HepG2 (cell line): ENCODE results near the gene RABGGTA. TPM values are rescaled to one million over a fixed set of nuclear protein-coding genes. Genes with fewer than 3 reads are reported as not detected.

Source experiments
- ADNP ChIP-seq: sonication (generic); formaldehyde crosslinking; IDR thresholded peaks from 2 replicates; pipeline ENCODE4 v1.4.0; 2020; ENCODE audit warnings: missing genetic modification reagents
- ATF1 ChIP-seq: IDR thresholded peaks from 2 replicates; pipeline ENCODE4 v1.6.1; 2016; ENCODE audit warnings: mild to moderate bottlenecking, control low read depth
- MEF2D ChIP-seq: sonication (generic); formaldehyde crosslinking; IDR thresholded peaks from 2 replicates; pipeline ENCODE4 v1.5.1; 2020; ENCODE audit warnings: mild to moderate bottlenecking, missing genetic modification reagents
- NFE2L1 ChIP-seq: sonication (generic); formaldehyde crosslinking; IDR thresholded peaks from 2 replicates; pipeline ENCODE4 v1.4.0; 2020; ENCODE audit warnings: missing genetic modification reagents, mild to moderate bottlenecking, borderline replicate concordance
- PTBP1 ChIP-seq: fragments of 200-400 bp; formaldehyde crosslinking; IDR thresholded peaks from 2 replicates; pipeline ENCODE4 v1.6.1; 2018; ENCODE audit warnings: low read length, low read depth; ENCODE audit not compliant: poor library complexity, severe bottlenecking
- TARDBP ChIP-seq: sonication (generic); formaldehyde crosslinking; IDR thresholded peaks from 2 replicates; pipeline ENCODE4 v1.8.0; 2022; ENCODE audit warnings: mild to moderate bottlenecking, missing genetic modification reagents
- WIZ ChIP-seq: sonication (generic); formaldehyde crosslinking; IDR thresholded peaks from 2 replicates; pipeline ENCODE4 v1.5.1; 2020; ENCODE audit warnings: mild to moderate bottlenecking, missing genetic modification reagents
- YY1 ChIP-seq: IDR thresholded peaks from 2 replicates; pipeline ENCODE4 v1.6.1; 2011; ENCODE audit warnings: low read length, low read depth, moderate library complexity, mild to moderate bottlenecking; ENCODE audit not compliant: insufficient read depth, insufficient replicate concordance
- ZFP36L1 ChIP-seq: sonication (generic); formaldehyde crosslinking; IDR thresholded peaks from 2 replicates; pipeline ENCODE4 v1.8.0; 2022; ENCODE audit warnings: mild to moderate bottlenecking, missing genetic modification reagents, moderate library complexity
- ZNF354B ChIP-seq: sonication (generic); formaldehyde crosslinking; IDR thresholded peaks from 2 replicates; pipeline ENCODE4 v1.8.0; 2022; ENCODE audit warnings: mild to moderate bottlenecking, missing genetic modification reagents
- ZNF430 ChIP-seq: sonication (generic); formaldehyde crosslinking; IDR thresholded peaks from 2 replicates; pipeline ENCODE4 v1.9.0; 2021; ENCODE audit warnings: mild to moderate bottlenecking, missing genetic modification reagents
- ZNF460 ChIP-seq: sonication (generic); formaldehyde crosslinking; IDR thresholded peaks from 2 replicates; pipeline ENCODE4 v1.5.1; 2020; ENCODE audit warnings: missing genetic modification reagents, mild to moderate bottlenecking, borderline replicate concordance
- ZNF510 ChIP-seq: sonication (generic); formaldehyde crosslinking; IDR thresholded peaks from 2 replicates; pipeline ENCODE4 v1.4.0; 2020; ENCODE audit warnings: low read depth, mild to moderate bottlenecking, missing genetic modification reagents
- ZNF546 ChIP-seq: sonication (generic); formaldehyde crosslinking; conservative IDR thresholded peaks from 2 replicates; pipeline ENCODE4 v1.8.1; 2023; ENCODE audit warnings: mild to moderate bottlenecking, missing genetic modification reagents
- ZNF589 ChIP-seq: sonication (generic); formaldehyde crosslinking; conservative IDR thresholded peaks from 2 replicates; pipeline ENCODE4 v1.8.0; 2022; ENCODE audit warnings: mild to moderate bottlenecking, moderate library complexity, missing genetic modification reagents
- ZNF737 ChIP-seq: sonication (generic); formaldehyde crosslinking; IDR thresholded peaks from 2 replicates; pipeline ENCODE4 v1.5.0; 2020; ENCODE audit warnings: missing genetic modification reagents, mild to moderate bottlenecking, borderline replicate concordance
- polyA plus RNA-seq, 8 experiments: library from polyadenylated mRNA; depleted of rRNA in 3 of 8; stranded (reverse) in 7 of 8; unstranded in 1 of 8; fragments of >200 nt; fragmentation: Illumina TruSeq in 4 of 8; extraction: Trizol in 4 of 8; gene quantifications; 2 replicates each; pipeline versions ENCODE4 v1.2.1 to v1.2.3, GENCODE V29; 2011 to 2016; ENCODE audit warnings: low read depth in 4 of 8, missing spikeins in 1 of 8, mixed read lengths in 1 of 8; ENCODE audit not compliant: insufficient read depth in 1 of 8
- total RNA-seq, 5 experiments: library from RNA; depleted of rRNA; stranded (reverse); fragments of >200 nt; fragmentation: Illumina TruSeq; extraction: Trizol; gene quantifications; 2 replicates each; pipeline ENCODE4 v1.2.3, GENCODE V29; 2016; ENCODE audit warnings: low read depth in 1 of 5
- TF ChIP-seq, protein P1 (sequence below): sonication (generic); formaldehyde crosslinking; IDR thresholded peaks from 2 replicates; pipeline ENCODE4 v1.9.0; 2022; ENCODE audit warnings: missing genetic modification reagents, mild to moderate bottlenecking, borderline replicate concordance
- TF ChIP-seq, protein P2 (sequence below): sonication (generic); formaldehyde crosslinking; IDR thresholded peaks from 2 replicates; pipeline ENCODE4 v1.8.1; 2023; ENCODE audit warnings: mild to moderate bottlenecking, moderate library complexity, missing genetic modification reagents
- TF ChIP-seq, protein P3 (sequence below): IDR thresholded peaks from 2 replicates; pipeline ENCODE4 v1.6.1; 2016; ENCODE audit warnings: low read depth, control low read depth
- TF ChIP-seq, protein P4 (sequence below): sonication (generic); formaldehyde crosslinking; conservative IDR thresholded peaks from 2 replicates; pipeline ENCODE4 v1.4.0; 2020; ENCODE audit warnings: missing genetic modification reagents
- TF ChIP-seq, protein P5 (sequence below): sonication (generic); formaldehyde crosslinking; IDR thresholded peaks from 2 replicates; pipeline ENCODE4 v1.8.0; 2022; ENCODE audit warnings: mild to moderate bottlenecking, missing genetic modification reagents
- TF ChIP-seq, protein P6 (sequence below): sonication (generic); formaldehyde crosslinking; IDR thresholded peaks from 2 replicates; pipeline ENCODE4 v1.4.0; 2020; ENCODE audit warnings: mild to moderate bottlenecking, low read depth, missing genetic modification reagents
- TF ChIP-seq, protein P7 (sequence below): sonication (generic); formaldehyde crosslinking; IDR thresholded peaks from 2 replicates; pipeline ENCODE4 v1.5.0; 2020; ENCODE audit warnings: missing genetic modification reagents, mild to moderate bottlenecking, borderline replicate concordance

The RABGGTA gene
- total and polyA plus RNA-seq, 2 of the 13 experiments (the other 11 are each of a cell fraction or from before 2014, with no cell fraction given), result 57.9 to 90.8 TPM

DNA sequence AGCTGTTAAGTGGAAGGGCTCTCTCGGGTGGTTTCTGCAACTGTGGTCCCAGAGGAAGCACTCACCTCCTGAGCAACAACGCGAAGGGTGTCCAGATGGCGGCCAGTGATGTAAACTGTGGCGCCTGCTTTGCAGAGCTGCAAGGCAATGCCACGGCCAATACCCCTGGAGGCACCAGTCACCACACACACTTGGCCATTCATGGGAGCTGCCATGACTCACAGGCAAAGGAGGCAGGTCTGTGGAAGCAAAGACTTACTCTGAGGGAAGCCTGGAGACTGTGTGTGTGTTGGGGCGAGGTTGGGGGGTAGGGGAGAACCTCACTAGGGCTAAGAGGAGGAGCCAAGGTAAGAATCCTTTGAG, 27.5 kb upstream of the RABGGTA start (continued):
- TF ChIP-seq, protein P1, sequence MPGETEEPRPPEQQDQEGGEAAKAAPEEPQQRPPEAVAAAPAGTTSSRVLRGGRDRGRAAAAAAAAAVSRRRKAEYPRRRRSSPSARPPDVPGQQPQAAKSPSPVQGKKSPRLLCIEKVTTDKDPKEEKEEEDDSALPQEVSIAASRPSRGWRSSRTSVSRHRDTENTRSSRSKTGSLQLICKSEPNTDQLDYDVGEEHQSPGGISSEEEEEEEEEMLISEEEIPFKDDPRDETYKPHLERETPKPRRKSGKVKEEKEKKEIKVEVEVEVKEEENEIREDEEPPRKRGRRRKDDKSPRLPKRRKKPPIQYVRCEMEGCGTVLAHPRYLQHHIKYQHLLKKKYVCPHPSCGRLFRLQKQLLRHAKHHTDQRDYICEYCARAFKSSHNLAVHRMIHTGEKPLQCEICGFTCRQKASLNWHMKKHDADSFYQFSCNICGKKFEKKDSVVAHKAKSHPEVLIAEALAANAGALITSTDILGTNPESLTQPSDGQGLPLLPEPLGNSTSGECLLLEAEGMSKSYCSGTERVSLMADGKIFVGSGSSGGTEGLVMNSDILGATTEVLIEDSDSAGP (CRISPR knock-in tag), result no peak
- TF ChIP-seq, protein P2, sequence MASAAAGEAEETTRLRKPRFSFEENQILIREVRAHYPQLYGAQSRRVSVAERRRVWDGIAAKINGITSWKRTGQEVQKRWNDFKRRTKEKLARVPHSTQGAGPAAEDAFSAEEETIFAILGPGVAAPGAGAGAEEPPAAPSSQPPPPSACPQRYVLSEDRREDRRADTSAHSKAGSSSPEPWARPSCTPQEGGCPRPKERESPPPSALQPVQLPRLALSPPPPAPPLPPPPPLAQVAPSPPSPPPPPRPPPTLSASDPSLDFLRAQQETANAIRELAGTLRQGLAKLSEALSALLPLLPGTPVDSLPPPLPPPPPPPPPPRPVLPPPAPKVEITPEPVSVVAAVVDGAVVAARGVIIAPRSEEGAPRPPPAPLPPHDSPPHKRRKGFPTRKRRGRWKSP, result no peak
- TF ChIP-seq, protein P3, sequence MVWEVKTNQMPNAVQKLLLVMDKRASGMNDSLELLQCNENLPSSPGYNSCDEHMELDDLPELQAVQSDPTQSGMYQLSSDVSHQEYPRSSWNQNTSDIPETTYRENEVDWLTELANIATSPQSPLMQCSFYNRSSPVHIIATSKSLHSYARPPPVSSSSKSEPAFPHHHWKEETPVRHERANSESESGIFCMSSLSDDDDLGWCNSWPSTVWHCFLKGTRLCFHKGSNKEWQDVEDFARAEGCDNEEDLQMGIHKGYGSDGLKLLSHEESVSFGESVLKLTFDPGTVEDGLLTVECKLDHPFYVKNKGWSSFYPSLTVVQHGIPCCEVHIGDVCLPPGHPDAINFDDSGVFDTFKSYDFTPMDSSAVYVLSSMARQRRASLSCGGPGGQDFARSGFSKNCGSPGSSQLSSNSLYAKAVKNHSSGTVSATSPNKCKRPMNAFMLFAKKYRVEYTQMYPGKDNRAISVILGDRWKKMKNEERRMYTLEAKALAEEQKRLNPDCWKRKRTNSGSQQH (CRISPR knock-in tag), result no peak
- TF ChIP-seq, protein P4, sequence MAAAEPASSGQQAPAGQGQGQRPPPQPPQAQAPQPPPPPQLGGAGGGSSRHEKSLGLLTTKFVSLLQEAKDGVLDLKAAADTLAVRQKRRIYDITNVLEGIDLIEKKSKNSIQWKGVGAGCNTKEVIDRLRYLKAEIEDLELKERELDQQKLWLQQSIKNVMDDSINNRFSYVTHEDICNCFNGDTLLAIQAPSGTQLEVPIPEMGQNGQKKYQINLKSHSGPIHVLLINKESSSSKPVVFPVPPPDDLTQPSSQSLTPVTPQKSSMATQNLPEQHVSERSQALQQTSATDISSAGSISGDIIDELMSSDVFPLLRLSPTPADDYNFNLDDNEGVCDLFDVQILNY (CRISPR knock-in tag), result no peak
- TF ChIP-seq ZNF354B (0 out of 2 replicates have a peak, but pooled peaks have one; percentile 72), ADNP (CRISPR knock-in tag) (no peak), ZFP36L1 (no peak), NFE2L1 (no peak), ZNF430 (CRISPR knock-in tag) (peak; percentile 76; the same call in 1 of the 2 replicates), TARDBP (peak; percentile 71; the same call in 1 of the 2 replicates), ZNF510 (CRISPR knock-in tag) (0 out of 2 replicates have a peak, but pooled peaks have one; percentile 29), PTBP1 (no peak), ATF1 (no peak), MEF2D (no peak), ZNF460 (CRISPR knock-in tag) (no peak), ZNF737 (no peak), ZNF589 (CRISPR knock-in tag) (no peak), YY1 (peak; percentile 69), ZNF546 (CRISPR knock-in tag) (no peak), WIZ (no peak)
- TF ChIP-seq, protein P5, sequence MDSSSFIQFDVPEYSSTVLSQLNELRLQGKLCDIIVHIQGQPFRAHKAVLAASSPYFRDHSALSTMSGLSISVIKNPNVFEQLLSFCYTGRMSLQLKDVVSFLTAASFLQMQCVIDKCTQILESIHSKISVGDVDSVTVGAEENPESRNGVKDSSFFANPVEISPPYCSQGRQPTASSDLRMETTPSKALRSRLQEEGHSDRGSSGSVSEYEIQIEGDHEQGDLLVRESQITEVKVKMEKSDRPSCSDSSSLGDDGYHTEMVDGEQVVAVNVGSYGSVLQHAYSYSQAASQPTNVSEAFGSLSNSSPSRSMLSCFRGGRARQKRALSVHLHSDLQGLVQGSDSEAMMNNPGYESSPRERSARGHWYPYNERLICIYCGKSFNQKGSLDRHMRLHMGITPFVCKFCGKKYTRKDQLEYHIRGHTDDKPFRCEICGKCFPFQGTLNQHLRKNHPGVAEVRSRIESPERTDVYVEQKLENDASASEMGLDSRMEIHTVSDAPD (CRISPR knock-in tag), result no peak
- TF ChIP-seq, protein P6, sequence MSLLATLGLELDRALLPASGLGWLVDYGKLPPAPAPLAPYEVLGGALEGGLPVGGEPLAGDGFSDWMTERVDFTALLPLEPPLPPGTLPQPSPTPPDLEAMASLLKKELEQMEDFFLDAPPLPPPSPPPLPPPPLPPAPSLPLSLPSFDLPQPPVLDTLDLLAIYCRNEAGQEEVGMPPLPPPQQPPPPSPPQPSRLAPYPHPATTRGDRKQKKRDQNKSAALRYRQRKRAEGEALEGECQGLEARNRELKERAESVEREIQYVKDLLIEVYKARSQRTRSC, result peak; percentile 15; the same call in 1 of the 2 replicates
- TF ChIP-seq, protein P7, sequence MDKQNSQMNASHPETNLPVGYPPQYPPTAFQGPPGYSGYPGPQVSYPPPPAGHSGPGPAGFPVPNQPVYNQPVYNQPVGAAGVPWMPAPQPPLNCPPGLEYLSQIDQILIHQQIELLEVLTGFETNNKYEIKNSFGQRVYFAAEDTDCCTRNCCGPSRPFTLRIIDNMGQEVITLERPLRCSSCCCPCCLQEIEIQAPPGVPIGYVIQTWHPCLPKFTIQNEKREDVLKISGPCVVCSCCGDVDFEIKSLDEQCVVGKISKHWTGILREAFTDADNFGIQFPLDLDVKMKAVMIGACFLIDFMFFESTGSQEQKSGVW, result no peak
